ENCODE results near the gene ARFIP1. TPM values are rescaled to one million over a fixed set of nuclear protein-coding genes. Genes with fewer than 3 reads are reported as not detected.

ARFIP1 gene
- total RNA-seq, 1 experiment from 2014 or later: 32.7 TPM

- no peaks in the 10 kb centered on the region for H3K9me3 ChIP-seq (ENCODE audit: control insufficient read depth in 1 of 2, insufficient read depth in 1 of 2, low read depth in 1 of 2, low read length in 2 of 2)
- H3K36me3 ChIP-seq (ENCODE audit: control insufficient read depth in 1 of 2, insufficient read depth in 2 of 2, low read length in 2 of 2): no peaks in the 10 kb centered on the region
- POLR2A ChIA-PET: no interaction called here
- intact Hi-C loops (cut with micrococcal nuclease): loop anchor here (2.0 kb wide), 3 partner anchors 233 to 325 kb away; no protein-coding TSS in a partner anchor
- H3K9ac ChIP-seq (ENCODE audit: low read length): no peak overlapping the region
- no peak overlapping the region for H2AFZ ChIP-seq (ENCODE audit: low read depth, low read length, poor library complexity, severe bottlenecking)
- RAD21 ChIA-PET (ENCODE audit: low non-redundant PET in 1 of 2, low total read pairs in 2 of 2, uncharacterized antibody in 2 of 2, unreplicated experiment in 2 of 2): interaction anchor here in 1 of 2 experiments (0.6 kb wide), 1 partner anchor 278 kb away, joined by 3 read pairs; no protein-coding TSS in a partner anchor
- no peaks in the 10 kb centered on the region for H3K27me3 ChIP-seq (ENCODE audit: insufficient read depth, low read length)
- H3K4me1 ChIP-seq (ENCODE audit: control insufficient read depth in 1 of 2, insufficient read depth in 2 of 2, low read length in 2 of 2): no peaks in the 10 kb centered on the region
- no peak for TF ChIP-seq ZFX (IDR thresholded peaks at IDR 0.05)
- TF ChIP-seq MAX (IDR thresholded peaks at IDR 0.05): no peak
- no peak for TF ChIP-seq ELF1 (IDR thresholded peaks at IDR 0.05; ENCODE audit: borderline replicate concordance, low read depth)
- no peak overlapping the region for H3K4me3 ChIP-seq (replicated peaks in 1 of 2; ENCODE audit: low read depth in 1 of 2, low read length in 2 of 2)
- H4K20me1 ChIP-seq (ENCODE audit: insufficient read depth): no peaks in the 10 kb centered on the region
- H3K27ac ChIP-seq (ENCODE audit: low read depth, low read length): no peak overlapping the region
- H3K9me2 ChIP-seq (ENCODE audit: insufficient read depth): no peaks in the 10 kb centered on the region
- ATAC-seq (no peak), DNase-seq (ENCODE audit: low read depth, low spot score) (no peak)
- H3K4me2 ChIP-seq (ENCODE audit: low read length): no peak overlapping the region
- CTCF ChIA-PET: no interaction called here
- H3K79me2 ChIP-seq (ENCODE audit: insufficient read depth, low read length): no peaks in the 10 kb centered on the region
- BruUV-seq (replicated peaks): no TSS peak
Measured at GRCh38 chr4:152734015-152734698, 45.6 kb upstream of the ARFIP1 start.

- Histone ChIP-seq H2AFZ (ENCODE audit: low read depth, low read length, poor library complexity, severe bottlenecking) (no peak overlapping the region), H3K4me3 (replicated peaks in 1 of 2; ENCODE audit: low read depth in 1 of 2, low read length in 2 of 2) (no peak overlapping the region), H3K9me3 (ENCODE audit: control insufficient read depth in 1 of 2, insufficient read depth in 1 of 2, low read depth in 1 of 2, low read length in 2 of 2) (no peaks in the 10 kb centered on the region), H3K9ac (ENCODE audit: low read length) (no peak overlapping the region), H3K9me2 (ENCODE audit: insufficient read depth) (no peaks in the 10 kb centered on the region), H3K27ac (ENCODE audit: low read depth, low read length) (no peak overlapping the region), H3K4me1 (ENCODE audit: control insufficient read depth in 1 of 2, insufficient read depth in 2 of 2, low read length in 2 of 2) (no peaks in the 10 kb centered on the region), H3K27me3 (ENCODE audit: insufficient read depth, low read length) (no peaks in the 10 kb centered on the region), H3K4me2 (ENCODE audit: low read length) (no peak overlapping the region), H3K36me3 (ENCODE audit: control insufficient read depth in 1 of 2, insufficient read depth in 2 of 2, low read length in 2 of 2) (no peaks in the 10 kb centered on the region), H4K20me1 (ENCODE audit: insufficient read depth) (no peaks in the 10 kb centered on the region), H3K79me2 (ENCODE audit: insufficient read depth, low read length) (no peaks in the 10 kb centered on the region)
- no peak for ATAC-seq
- ChIA-PET CTCF (interaction anchor here (1.0 to 1.2 kb wide), 3 partner anchors 44 to 326 kb away, joined by 3 to 4 read pairs (median 3); no protein-coding TSS in a partner anchor), RAD21 (ENCODE audit: low non-redundant PET in 1 of 2, low total read pairs in 2 of 2, uncharacterized antibody in 2 of 2, unreplicated experiment in 2 of 2) (interaction anchor here in 1 of 2 experiments (0.6 kb wide), 1 partner anchor 278 kb away, joined by 3 read pairs; no protein-coding TSS in a partner anchor), POLR2A (no interaction called here)
- BruUV-seq (replicated peaks): no TSS peak
- DNase-seq (ENCODE audit: low read depth, low spot score): no peak
- intact Hi-C loops (cut with micrococcal nuclease): loop anchor here (2.0 kb wide), 3 partner anchors 234 to 326 kb away; no protein-coding TSS in a partner anchor
- TF ChIP-seq MAX (IDR thresholded peaks at IDR 0.05): no peak
- no peak for TF ChIP-seq EZH2 (IDR thresholded peaks at IDR 0.05)
- TF ChIP-seq REST (IDR thresholded peaks at IDR 0.05; ENCODE audit: low read depth): no peak
- TF ChIP-seq TCF7L2 (IDR thresholded peaks at IDR 0.05; ENCODE audit: borderline replicate concordance, extremely low read depth, insufficient read depth, insufficient read length): no peak
- no peak for TF ChIP-seq POLR2AphosphoS5 (IDR thresholded peaks at IDR 0.05; ENCODE audit: low read depth, low read length)
- TF ChIP-seq ZNF274 (IDR thresholded peaks at IDR 0.05; ENCODE audit: low read depth, low read length): no peak
- no peak for TF ChIP-seq SIN3A (IDR thresholded peaks at IDR 0.05; ENCODE audit: low read depth)
- no peak for TF ChIP-seq POLR2A (IDR thresholded peaks at IDR 0.05; ENCODE audit: borderline replicate concordance, extremely low read depth, insufficient read depth, insufficient read length)
- TF ChIP-seq ELF1 (IDR thresholded peaks at IDR 0.05; ENCODE audit: borderline replicate concordance, low read depth): no peak
- TF ChIP-seq RAD21 (IDR thresholded peaks at IDR 0.05; ENCODE audit: low read depth): no peak
- TF ChIP-seq CBX3 (IDR thresholded peaks at IDR 0.05; ENCODE audit: low read depth): no peak
- no peak for TF ChIP-seq EZH2phosphoT487 (IDR thresholded peaks at IDR 0.05; ENCODE audit: borderline replicate concordance)
- TF ChIP-seq SP1 (IDR thresholded peaks at IDR 0.05; ENCODE audit: low read depth): no peak
Measured at GRCh38 chr4:152734699-152735050, 45.1 kb upstream of the ARFIP1 start.
